HepG2 (cell line): Measurements from ENCODE around the gene MYO1E. TPM values are rescaled to one million over a fixed set of nuclear protein-coding genes. Genes with fewer than 3 reads are reported as not detected.
A peak's percentile ranks its signal among the peaks of the same experiment; 100 is the strongest.

Source experiments
- CBX1 ChIP-seq: IDR thresholded peaks from one replicate; pipeline ENCODE4 v1.6.1; 2016; ENCODE audit warnings: antibody characterized with exemption, low read depth
- HNF1B ChIP-seq: sonication (generic); formaldehyde crosslinking; IDR thresholded peaks from 2 replicates; pipeline ENCODE4 v1.5.1; 2020; ENCODE audit warnings: mild to moderate bottlenecking, moderate library complexity, missing genetic modification reagents
- KLF6 ChIP-seq: IDR thresholded peaks from 2 replicates; pipeline ENCODE4 v1.8.0; 2016; ENCODE audit warnings: missing biosample characterization, missing genetic modification reagents
- RFX1 ChIP-seq: fragments of 450-650 bp; IDR thresholded peaks from 2 replicates; pipeline ENCODE4 v1.6.1; 2017
- SIN3A ChIP-seq: IDR thresholded peaks from 2 replicates; pipeline ENCODE4 v1.6.1; 2011; ENCODE audit warnings: low read depth, mild to moderate bottlenecking, control low read depth, low read length, borderline replicate concordance
- SMARCC2 ChIP-seq: fragments of 450-650 bp; IDR thresholded peaks from 2 replicates; pipeline ENCODE4 v1.6.1; 2017; ENCODE audit warnings: antibody characterized with exemption, mild to moderate bottlenecking
- TERF1 ChIP-seq: sonication (generic); formaldehyde crosslinking; IDR thresholded peaks from 2 replicates; pipeline ENCODE4 v1.8.0; 2022; ENCODE audit warnings: mild to moderate bottlenecking, missing genetic modification reagents, moderate library complexity
- ZBTB1 ChIP-seq: sonication (generic); formaldehyde crosslinking; IDR thresholded peaks from 2 replicates; pipeline ENCODE4 v1.4.0; 2020; ENCODE audit warnings: missing genetic modification reagents, borderline replicate concordance
- polyA plus RNA-seq, 8 experiments: library from polyadenylated mRNA; depleted of rRNA in 3 of 8; stranded (reverse) in 7 of 8; unstranded in 1 of 8; fragments of >200 nt; fragmentation: Illumina TruSeq in 4 of 8; extraction: Trizol in 4 of 8; gene quantifications; 2 replicates each; pipeline versions ENCODE4 v1.2.1 to v1.2.3, GENCODE V29; 2011 to 2016; ENCODE audit warnings: low read depth in 4 of 8, missing spikeins in 1 of 8, mixed read lengths in 1 of 8; ENCODE audit not compliant: insufficient read depth in 1 of 8
- total RNA-seq, 5 experiments: library from RNA; depleted of rRNA; stranded (reverse); fragments of >200 nt; fragmentation: Illumina TruSeq; extraction: Trizol; gene quantifications; 2 replicates each; pipeline ENCODE4 v1.2.3, GENCODE V29; 2016; ENCODE audit warnings: low read depth in 1 of 5
- TF ChIP-seq, protein P1 (sequence below): sonication (generic); formaldehyde crosslinking; IDR thresholded peaks from 2 replicates; pipeline ENCODE4 v1.4.0; 2020; ENCODE audit warnings: missing genetic modification reagents, mild to moderate bottlenecking, borderline replicate concordance

The MYO1E gene
- total and polyA plus RNA-seq, 2 of the 13 experiments (the other 11 are each of a cell fraction or from before 2014, with no cell fraction given): 15.7 to 25.1 TPM

- TF ChIP-seq ZBTB1 (CRISPR knock-in tag) (no peak), SMARCC2 (no peak), RFX1 (0 out of 2 replicates have a peak, but pooled peaks have one; percentile 18), TERF1 (CRISPR knock-in tag) (no peak), SIN3A (peak; percentile 39; the same call in 1 of the 2 replicates), HNF1B (CRISPR knock-in tag) (no peak), CBX1 (peak; percentile 11), KLF6 (no peak)
- TF ChIP-seq, protein P1, sequence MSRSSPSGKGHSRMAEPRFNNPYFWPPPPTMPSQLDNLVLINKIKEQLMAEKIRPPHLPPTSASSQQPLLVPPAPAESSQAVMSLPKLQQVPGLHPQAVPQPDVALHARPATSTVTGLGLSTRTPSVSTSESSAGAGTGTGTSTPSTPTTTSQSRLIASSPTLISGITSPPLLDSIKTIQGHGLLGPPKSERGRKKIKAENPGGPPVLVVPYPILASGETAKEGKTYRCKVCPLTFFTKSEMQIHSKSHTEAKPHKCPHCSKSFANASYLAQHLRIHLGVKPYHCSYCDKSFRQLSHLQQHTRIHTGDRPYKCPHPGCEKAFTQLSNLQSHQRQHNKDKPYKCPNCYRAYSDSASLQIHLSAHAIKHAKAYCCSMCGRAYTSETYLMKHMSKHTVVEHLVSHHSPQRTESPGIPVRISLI: no peak
These were observed 966 bp downstream of the MYO1E start (continued) for GRCh38 chr15:59371458-59372351.
